ENCODE data around the gene TNRC6B. TPM values are rescaled to one million over a fixed set of nuclear protein-coding genes. Genes with fewer than 3 reads are reported as not detected.

Gene TNRC6B
- total RNA-seq, 2 experiments from 2014 or later, result 37.0 to 63.7 TPM

- no peak for DNase-seq (ENCODE audit: low spot score)
- POLR2A ChIA-PET, result interaction anchor here (1.1 to 3.8 kb wide), 3 partner anchors 24 to 303 kb away, joined by 4 to 14 read pairs (median 8); no protein-coding TSS in a partner anchor
- intact Hi-C loops (cut with micrococcal nuclease; ENCODE audit: unreplicated experiment), result loop anchor here (2.0 to 5.0 kb wide), 2 partner anchors 135 to 814 kb away; partner anchors contain the start of gene RPS19BP1
- Histone ChIP-seq H2AFZ (ENCODE audit: low read length) (no peak overlapping the region; the same call in 1 of the 2 replicates), H3K4me3 (ENCODE audit: low read depth, low read length, poor library complexity, severe bottlenecking) (peak overlapping the region; percentile 80), H3K27ac (ENCODE audit: low read depth, low read length, poor library complexity, severe bottlenecking) (peak overlapping the region; percentile 96), H3K9me2 (ENCODE audit: insufficient read depth, low read length) (no peaks in the 10 kb centered on the region), H3K79me2 (ENCODE audit: insufficient read depth, low read depth, low read length) (peaks cover 57% of the 10 kb centered on the region), H3K4me1 (ENCODE audit: insufficient read depth, low read length, poor library complexity, severe bottlenecking) (peaks cover 21% of the 10 kb centered on the region), H3K36me3 (ENCODE audit: insufficient read depth, low read length) (peaks cover 41% of the 10 kb centered on the region), H3K9me3 (ENCODE audit: low read length) (no peaks in the 10 kb centered on the region), H4K20me1 (ENCODE audit: insufficient read depth, low read length) (no peaks in the 10 kb centered on the region), H3K4me2 (ENCODE audit: low read length) (peak overlapping the region; percentile 87)
- TF ChIP-seq EZH2phosphoT487 (IDR thresholded peaks at IDR 0.05; ENCODE audit: borderline replicate concordance, low read depth, low read length) (no peak), CTCF (conservative IDR thresholded peaks at IDR 0.05; ENCODE audit: low read length) (no peak)
- CTCF ChIA-PET (ENCODE audit: unreplicated experiment), result interaction anchor here (0.5 kb wide), 1 partner anchor 473 kb away, joined by 3 read pairs; no protein-coding TSS in a partner anchor
- TSS peak; percentile 72 for BruUV-seq (replicated peaks)
Measured at GRCh38 chr22:40347300-40347699, 169.6 kb downstream of the TNRC6B start.

DNA sequence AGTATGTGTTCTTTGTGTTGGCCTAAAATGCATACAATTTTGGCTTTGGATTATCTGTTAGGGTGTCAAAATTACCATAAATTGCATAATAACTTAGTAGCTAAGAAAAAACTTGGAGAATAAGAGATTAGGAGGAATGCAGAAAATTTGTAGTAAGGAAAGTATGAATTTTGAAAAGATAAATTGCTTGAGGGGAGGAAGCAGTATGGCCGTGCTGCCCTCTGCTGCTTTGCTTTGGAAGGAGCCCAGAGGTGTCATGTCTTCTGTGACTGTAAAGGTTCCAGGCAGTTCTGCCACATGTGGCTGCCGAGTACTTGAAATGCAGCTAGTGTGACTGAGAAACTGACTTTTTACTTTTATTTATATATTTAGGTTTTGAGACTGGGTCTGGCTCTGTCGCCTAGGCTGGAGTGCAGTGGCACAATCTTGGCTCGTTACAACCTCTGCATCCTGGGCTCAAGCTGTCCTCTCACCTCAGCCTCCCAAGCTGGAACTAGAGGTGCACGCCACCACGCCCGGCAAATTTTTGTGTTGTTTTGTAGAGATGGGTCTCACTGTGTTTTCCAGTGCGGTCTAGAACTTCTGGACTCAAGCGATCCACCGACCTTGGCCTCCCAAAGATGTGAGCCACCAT is 170.4 kb downstream of the TNRC6B start:
- ChIA-PET CTCF (ENCODE audit: unreplicated experiment) (interaction anchor here (0.5 kb wide), 1 partner anchor 472 kb away, joined by 3 read pairs; no protein-coding TSS in a partner anchor), POLR2A (interaction anchor here (0.7 to 3.8 kb wide), 3 partner anchors 25 to 304 kb away, joined by 3 to 14 read pairs (median 8); no protein-coding TSS in a partner anchor)
- H3K27ac ChIP-seq (ENCODE audit: low read depth, low read length, poor library complexity, severe bottlenecking), result peak overlapping the region; percentile 96
- BruUV-seq (replicated peaks), result no TSS peak
- H4K20me1 ChIP-seq (ENCODE audit: insufficient read depth, low read length), result no peaks in the 10 kb centered on the region
- TF ChIP-seq EZH2phosphoT487 (IDR thresholded peaks at IDR 0.05; ENCODE audit: borderline replicate concordance, low read depth, low read length) (no peak), CTCF (conservative IDR thresholded peaks at IDR 0.05; ENCODE audit: low read length) (peak; percentile 96)
- H2AFZ ChIP-seq (ENCODE audit: low read length), result no peak overlapping the region
- H3K4me1 ChIP-seq (ENCODE audit: insufficient read depth, low read length, poor library complexity, severe bottlenecking), result peaks cover 20% of the 10 kb centered on the region
- no peaks in the 10 kb centered on the region for H3K9me3 ChIP-seq (ENCODE audit: low read length)
- no peaks in the 10 kb centered on the region for H3K9me2 ChIP-seq (ENCODE audit: insufficient read depth, low read length)
- H3K4me2 ChIP-seq (ENCODE audit: low read length), result peak overlapping the region; percentile 87
- peak overlapping the region; percentile 80 for H3K4me3 ChIP-seq (ENCODE audit: low read depth, low read length, poor library complexity, severe bottlenecking)
- DNase-seq (ENCODE audit: low spot score), result peak; percentile 71
- H3K36me3 ChIP-seq (ENCODE audit: insufficient read depth, low read length), result peaks cover 49% of the 10 kb centered on the region
- intact Hi-C loops (cut with micrococcal nuclease; ENCODE audit: unreplicated experiment), result loop anchor here (5.0 kb wide), 1 partner anchor 136 kb away; no protein-coding TSS in a partner anchor
- H3K79me2 ChIP-seq (ENCODE audit: insufficient read depth, low read depth, low read length), result peaks cover 57% of the 10 kb centered on the region

DNA sequence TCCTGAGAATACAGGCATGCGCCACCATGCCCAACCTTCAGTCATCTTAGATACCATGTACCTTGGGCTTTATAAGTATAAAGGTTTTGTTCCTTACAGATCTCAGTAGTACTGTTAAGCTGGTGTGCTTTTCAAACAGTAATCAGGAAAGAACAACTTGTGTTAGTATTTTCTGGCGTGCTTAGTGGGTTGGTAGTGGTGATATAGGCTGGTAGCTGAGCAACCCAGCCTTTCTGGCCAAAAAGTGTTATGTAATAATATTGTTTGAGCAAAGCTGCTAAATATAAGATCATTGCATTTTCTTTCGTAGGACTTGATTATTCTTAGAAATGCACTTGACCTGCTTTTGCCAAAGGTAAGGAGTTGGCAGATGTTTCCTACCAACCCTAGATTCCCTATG is 175.0 kb downstream of the TNRC6B start:
- TF ChIP-seq CTCF (conservative IDR thresholded peaks at IDR 0.05; ENCODE audit: low read length) (no peak), EZH2phosphoT487 (IDR thresholded peaks at IDR 0.05; ENCODE audit: borderline replicate concordance, low read depth, low read length) (no peak)
- Histone ChIP-seq H4K20me1 (ENCODE audit: insufficient read depth, low read length) (no peaks in the 10 kb centered on the region), H3K4me1 (ENCODE audit: insufficient read depth, low read length, poor library complexity, severe bottlenecking) (peaks cover 10% of the 10 kb centered on the region), H3K9me3 (ENCODE audit: low read length) (no peaks in the 10 kb centered on the region), H3K36me3 (ENCODE audit: insufficient read depth, low read length) (peaks cover 95% of the 10 kb centered on the region), H3K79me2 (ENCODE audit: insufficient read depth, low read depth, low read length) (peaks cover 36% of the 10 kb centered on the region), H2AFZ (ENCODE audit: low read length) (no peak overlapping the region), H3K4me2 (ENCODE audit: low read length) (no peak overlapping the region), H3K9me2 (ENCODE audit: insufficient read depth, low read length) (no peaks in the 10 kb centered on the region), H3K27ac (ENCODE audit: low read depth, low read length, poor library complexity, severe bottlenecking) (no peak overlapping the region), H3K4me3 (ENCODE audit: low read depth, low read length, poor library complexity, severe bottlenecking) (no peak overlapping the region)
- intact Hi-C loops (cut with micrococcal nuclease; ENCODE audit: unreplicated experiment), result no loop called here
- DNase-seq (ENCODE audit: low spot score), result no peak
- POLR2A ChIA-PET, result interaction anchor here (0.6 to 1.9 kb wide), 2 partner anchors 13 to 22 kb away, joined by 4 to 5 read pairs; no protein-coding TSS in a partner anchor
- CTCF ChIA-PET (ENCODE audit: unreplicated experiment), result no interaction called here
- no TSS peak for BruUV-seq (replicated peaks)

Measured in OCI-LY7 (cell line).